K562 (cell line): ENCODE data around the gene CD55. TPM values are rescaled to one million over a fixed set of nuclear protein-coding genes. Genes with fewer than 3 reads are reported as not detected.

Experiments
- CBX2 ChIP-seq: fragments of 200-600 bp; sonication (generic); IDR thresholded peaks from one replicate; pipeline ENCODE4 v1.6.1; 2012; ENCODE audit warnings: mild to moderate bottlenecking, low read length, inconsistent platforms; ENCODE audit not compliant: insufficient read depth, poor library complexity, severe bottlenecking
- FOXJ2 ChIP-seq: fragments of 200-800 bp; sonication (Bioruptor generic); IDR thresholded peaks from 2 replicates; pipeline ENCODE4 v1.6.1; 2016; ENCODE audit warnings: missing genetic modification characterization, missing compliant biosample characterization
- HNRNPH1 ChIP-seq: fragments of 200-400 bp; formaldehyde crosslinking; optimal IDR thresholded peaks from 2 replicates; pipeline ENCODE3; 2017; ENCODE audit warnings: low read depth, mild to moderate bottlenecking, low read length, moderate library complexity
- KAT7 ChIP-seq: sonication (generic); formaldehyde crosslinking; IDR thresholded peaks from 2 replicates; pipeline ENCODE4 v1.8.0; 2022; ENCODE audit warnings: missing genetic modification reagents, mild to moderate bottlenecking, borderline replicate concordance
- ZNF263 ChIP-seq: sonication (generic); formaldehyde crosslinking; IDR thresholded peaks from 2 replicates; pipeline ENCODE4 v1.8.0; 2022; ENCODE audit warnings: mild to moderate bottlenecking, missing genetic modification reagents, borderline replicate concordance
- polyA plus RNA-seq, 8 experiments: library from polyadenylated mRNA; depleted of rRNA in 4 of 8; stranded (reverse) in 5 of 8; unstranded in 3 of 8; fragments of >200 nt; fragmentation: Nextera tagmentation in 2 of 8; fragmentation: Illumina TruSeq in 1 of 8; extraction: Ambion mirVana in 2 of 8; extraction: Trizol in 1 of 8; gene quantifications; 2 replicates each; pipeline versions ENCODE4 v1.2.1 to v1.2.3, GENCODE V29; 2011 to 2014; ENCODE audit warnings: inconsistent platforms in 1 of 8, missing spikeins in 1 of 8
- total RNA-seq, 7 experiments: library from RNA; depleted of rRNA in 6 of 7; stranded (reverse); fragments of >200 nt in 6 of 7; fragmentation: Illumina TruSeq in 2 of 7; extraction: Trizol in 2 of 7; gene quantifications; 2 replicates each; pipeline versions ENCODE4 v1.2.1 to v1.2.3, GENCODE V29; 2011 to 2021; ENCODE audit warnings: low replicate concordance in 1 of 7
- TF ChIP-seq, protein P1 (sequence below): fragments of 200-800 bp; sonication (Bioruptor generic); IDR thresholded peaks from 2 replicates; pipeline ENCODE4 v1.6.1; 2016; ENCODE audit warnings: missing genetic modification characterization, missing compliant biosample characterization
- TF ChIP-seq, protein P2 (sequence below): fragments of 150-350 bp; IDR thresholded peaks from 2 replicates; pipeline ENCODE4 v1.6.1; 2014; ENCODE audit warnings: low read depth, mild to moderate bottlenecking, low read length, borderline replicate concordance
- TF ChIP-seq, protein P3 (sequence below), 3 experiments: IDR thresholded peaks in 2 of 3; conservative IDR thresholded peaks in 1 of 3; 2 replicates each; pipeline ENCODE4 v1.5.1; 2011 to 2012; ENCODE audit warnings: low read length in 3 of 3, mild to moderate bottlenecking in 3 of 3, control low read depth in 2 of 3, improper control_type of control experiment in 1 of 3, inconsistent platforms in 1 of 3, low read depth in 1 of 3, mixed read lengths in 1 of 3, moderate library complexity in 1 of 3; ENCODE audit not compliant: insufficient read depth in 2 of 3
- TF ChIP-seq, protein P4 (sequence below): fragments of 250-450 bp; sonication (Bioruptor Pico); IDR thresholded peaks from 2 replicates; pipeline ENCODE4 v1.9.0; 2021; ENCODE audit warnings: mild to moderate bottlenecking, inconsistent platforms
- TF ChIP-seq, protein P5 (sequence below): sonication (generic); formaldehyde crosslinking; IDR thresholded peaks from 2 replicates; pipeline ENCODE4 v1.8.1; 2022; ENCODE audit warnings: missing genetic modification reagents

Gene CD55
- total and polyA plus RNA-seq, 9 of the 15 experiments (the other 6 are each of a cell fraction or from before 2014, with no cell fraction given) = 17.7 to 150 (median 97.0) TPM

DNA sequence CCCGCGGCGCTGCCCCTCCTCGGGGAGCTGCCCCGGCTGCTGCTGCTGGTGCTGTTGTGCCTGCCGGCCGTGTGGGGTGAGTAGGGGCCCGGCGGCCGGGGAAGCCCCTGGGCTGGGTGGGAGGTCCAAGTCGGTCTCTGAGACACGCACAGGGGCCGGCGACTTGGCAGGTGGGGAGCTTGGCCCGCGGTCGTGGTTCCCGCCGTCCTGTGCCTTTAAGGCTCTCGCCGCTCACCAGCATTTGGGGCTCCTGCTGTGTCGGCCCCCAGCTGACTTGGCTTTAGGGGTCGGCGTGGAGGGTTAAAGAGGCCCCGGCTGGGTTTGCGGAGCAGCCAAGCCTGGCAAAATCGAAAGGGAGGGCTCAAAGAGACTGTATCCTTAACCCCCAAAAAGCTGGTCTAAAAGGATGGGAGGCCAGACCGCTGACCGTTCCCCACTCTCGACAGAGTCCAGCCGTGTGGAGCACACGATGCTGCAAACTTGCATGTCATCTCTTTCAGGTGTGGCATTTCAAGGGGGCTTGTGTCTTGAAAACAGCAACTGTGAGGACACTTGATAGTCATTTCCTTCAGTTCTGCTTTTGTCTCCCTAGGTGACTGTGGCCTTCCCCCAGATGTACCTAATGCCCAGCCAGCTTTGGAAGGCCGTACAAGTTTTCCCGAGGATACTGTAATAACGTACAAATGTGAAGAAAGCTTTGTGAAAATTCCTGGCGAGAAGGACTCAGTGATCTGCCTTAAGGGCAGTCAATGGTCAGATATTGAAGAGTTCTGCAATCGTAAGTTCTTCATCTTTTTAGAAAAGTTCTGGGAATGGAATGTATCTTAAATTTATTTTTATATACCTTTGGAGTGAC, 540 bp downstream of the CD55 start (continued):
- TF ChIP-seq, protein P1, sequence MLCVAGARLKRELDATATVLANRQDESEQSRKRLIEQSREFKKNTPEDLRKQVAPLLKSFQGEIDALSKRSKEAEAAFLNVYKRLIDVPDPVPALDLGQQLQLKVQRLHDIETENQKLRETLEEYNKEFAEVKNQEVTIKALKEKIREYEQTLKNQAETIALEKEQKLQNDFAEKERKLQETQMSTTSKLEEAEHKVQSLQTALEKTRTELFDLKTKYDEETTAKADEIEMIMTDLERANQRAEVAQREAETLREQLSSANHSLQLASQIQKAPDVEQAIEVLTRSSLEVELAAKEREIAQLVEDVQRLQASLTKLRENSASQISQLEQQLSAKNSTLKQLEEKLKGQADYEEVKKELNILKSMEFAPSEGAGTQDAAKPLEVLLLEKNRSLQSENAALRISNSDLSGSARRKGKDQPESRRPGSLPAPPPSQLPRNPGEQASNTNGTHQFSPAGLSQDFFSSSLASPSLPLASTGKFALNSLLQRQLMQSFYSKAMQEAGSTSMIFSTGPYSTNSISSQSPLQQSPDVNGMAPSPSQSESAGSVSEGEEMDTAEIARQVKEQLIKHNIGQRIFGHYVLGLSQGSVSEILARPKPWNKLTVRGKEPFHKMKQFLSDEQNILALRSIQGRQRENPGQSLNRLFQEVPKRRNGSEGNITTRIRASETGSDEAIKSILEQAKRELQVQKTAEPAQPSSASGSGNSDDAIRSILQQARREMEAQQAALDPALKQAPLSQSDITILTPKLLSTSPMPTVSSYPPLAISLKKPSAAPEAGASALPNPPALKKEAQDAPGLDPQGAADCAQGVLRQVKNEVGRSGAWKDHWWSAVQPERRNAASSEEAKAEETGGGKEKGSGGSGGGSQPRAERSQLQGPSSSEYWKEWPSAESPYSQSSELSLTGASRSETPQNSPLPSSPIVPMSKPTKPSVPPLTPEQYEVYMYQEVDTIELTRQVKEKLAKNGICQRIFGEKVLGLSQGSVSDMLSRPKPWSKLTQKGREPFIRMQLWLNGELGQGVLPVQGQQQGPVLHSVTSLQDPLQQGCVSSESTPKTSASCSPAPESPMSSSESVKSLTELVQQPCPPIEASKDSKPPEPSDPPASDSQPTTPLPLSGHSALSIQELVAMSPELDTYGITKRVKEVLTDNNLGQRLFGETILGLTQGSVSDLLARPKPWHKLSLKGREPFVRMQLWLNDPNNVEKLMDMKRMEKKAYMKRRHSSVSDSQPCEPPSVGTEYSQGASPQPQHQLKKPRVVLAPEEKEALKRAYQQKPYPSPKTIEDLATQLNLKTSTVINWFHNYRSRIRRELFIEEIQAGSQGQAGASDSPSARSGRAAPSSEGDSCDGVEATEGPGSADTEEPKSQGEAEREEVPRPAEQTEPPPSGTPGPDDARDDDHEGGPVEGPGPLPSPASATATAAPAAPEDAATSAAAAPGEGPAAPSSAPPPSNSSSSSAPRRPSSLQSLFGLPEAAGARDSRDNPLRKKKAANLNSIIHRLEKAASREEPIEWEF (CRISPR knock-in tag) = no peak
- no peak for TF ChIP-seq CBX2
- TF ChIP-seq, protein P2, sequence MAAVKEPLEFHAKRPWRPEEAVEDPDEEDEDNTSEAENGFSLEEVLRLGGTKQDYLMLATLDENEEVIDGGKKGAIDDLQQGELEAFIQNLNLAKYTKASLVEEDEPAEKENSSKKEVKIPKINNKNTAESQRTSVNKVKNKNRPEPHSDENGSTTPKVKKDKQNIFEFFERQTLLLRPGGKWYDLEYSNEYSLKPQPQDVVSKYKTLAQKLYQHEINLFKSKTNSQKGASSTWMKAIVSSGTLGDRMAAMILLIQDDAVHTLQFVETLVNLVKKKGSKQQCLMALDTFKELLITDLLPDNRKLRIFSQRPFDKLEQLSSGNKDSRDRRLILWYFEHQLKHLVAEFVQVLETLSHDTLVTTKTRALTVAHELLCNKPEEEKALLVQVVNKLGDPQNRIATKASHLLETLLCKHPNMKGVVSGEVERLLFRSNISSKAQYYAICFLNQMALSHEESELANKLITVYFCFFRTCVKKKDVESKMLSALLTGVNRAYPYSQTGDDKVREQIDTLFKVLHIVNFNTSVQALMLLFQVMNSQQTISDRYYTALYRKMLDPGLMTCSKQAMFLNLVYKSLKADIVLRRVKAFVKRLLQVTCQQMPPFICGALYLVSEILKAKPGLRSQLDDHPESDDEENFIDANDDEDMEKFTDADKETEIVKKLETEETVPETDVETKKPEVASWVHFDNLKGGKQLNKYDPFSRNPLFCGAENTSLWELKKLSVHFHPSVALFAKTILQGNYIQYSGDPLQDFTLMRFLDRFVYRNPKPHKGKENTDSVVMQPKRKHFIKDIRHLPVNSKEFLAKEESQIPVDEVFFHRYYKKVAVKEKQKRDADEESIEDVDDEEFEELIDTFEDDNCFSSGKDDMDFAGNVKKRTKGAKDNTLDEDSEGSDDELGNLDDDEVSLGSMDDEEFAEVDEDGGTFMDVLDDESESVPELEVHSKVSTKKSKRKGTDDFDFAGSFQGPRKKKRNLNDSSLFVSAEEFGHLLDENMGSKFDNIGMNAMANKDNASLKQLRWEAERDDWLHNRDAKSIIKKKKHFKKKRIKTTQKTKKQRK = no peak
- TF ChIP-seq, protein P3, sequence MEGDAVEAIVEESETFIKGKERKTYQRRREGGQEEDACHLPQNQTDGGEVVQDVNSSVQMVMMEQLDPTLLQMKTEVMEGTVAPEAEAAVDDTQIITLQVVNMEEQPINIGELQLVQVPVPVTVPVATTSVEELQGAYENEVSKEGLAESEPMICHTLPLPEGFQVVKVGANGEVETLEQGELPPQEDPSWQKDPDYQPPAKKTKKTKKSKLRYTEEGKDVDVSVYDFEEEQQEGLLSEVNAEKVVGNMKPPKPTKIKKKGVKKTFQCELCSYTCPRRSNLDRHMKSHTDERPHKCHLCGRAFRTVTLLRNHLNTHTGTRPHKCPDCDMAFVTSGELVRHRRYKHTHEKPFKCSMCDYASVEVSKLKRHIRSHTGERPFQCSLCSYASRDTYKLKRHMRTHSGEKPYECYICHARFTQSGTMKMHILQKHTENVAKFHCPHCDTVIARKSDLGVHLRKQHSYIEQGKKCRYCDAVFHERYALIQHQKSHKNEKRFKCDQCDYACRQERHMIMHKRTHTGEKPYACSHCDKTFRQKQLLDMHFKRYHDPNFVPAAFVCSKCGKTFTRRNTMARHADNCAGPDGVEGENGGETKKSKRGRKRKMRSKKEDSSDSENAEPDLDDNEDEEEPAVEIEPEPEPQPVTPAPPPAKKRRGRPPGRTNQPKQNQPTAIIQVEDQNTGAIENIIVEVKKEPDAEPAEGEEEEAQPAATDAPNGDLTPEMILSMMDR (IDR thresholded peaks at IDR 0.05 in 2 of 3, conservative IDR thresholded peaks at IDR 0.05 in 1 of 3; ENCODE audit: insufficient read depth in 2 of 3, low read depth in 1 of 3, low read length in 3 of 3) = no peak
- TF ChIP-seq, protein P4, sequence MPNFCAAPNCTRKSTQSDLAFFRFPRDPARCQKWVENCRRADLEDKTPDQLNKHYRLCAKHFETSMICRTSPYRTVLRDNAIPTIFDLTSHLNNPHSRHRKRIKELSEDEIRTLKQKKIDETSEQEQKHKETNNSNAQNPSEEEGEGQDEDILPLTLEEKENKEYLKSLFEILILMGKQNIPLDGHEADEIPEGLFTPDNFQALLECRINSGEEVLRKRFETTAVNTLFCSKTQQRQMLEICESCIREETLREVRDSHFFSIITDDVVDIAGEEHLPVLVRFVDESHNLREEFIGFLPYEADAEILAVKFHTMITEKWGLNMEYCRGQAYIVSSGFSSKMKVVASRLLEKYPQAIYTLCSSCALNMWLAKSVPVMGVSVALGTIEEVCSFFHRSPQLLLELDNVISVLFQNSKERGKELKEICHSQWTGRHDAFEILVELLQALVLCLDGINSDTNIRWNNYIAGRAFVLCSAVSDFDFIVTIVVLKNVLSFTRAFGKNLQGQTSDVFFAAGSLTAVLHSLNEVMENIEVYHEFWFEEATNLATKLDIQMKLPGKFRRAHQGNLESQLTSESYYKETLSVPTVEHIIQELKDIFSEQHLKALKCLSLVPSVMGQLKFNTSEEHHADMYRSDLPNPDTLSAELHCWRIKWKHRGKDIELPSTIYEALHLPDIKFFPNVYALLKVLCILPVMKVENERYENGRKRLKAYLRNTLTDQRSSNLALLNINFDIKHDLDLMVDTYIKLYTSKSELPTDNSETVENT (CRISPR knock-in tag) = no peak; the same call in 1 of the 2 replicates
- peak; percentile 75; the same call in 1 of the 2 replicates for TF ChIP-seq KAT7 (CRISPR knock-in tag)
- no peak for TF ChIP-seq HNRNPH1
- no peak; the same call in 1 of the 2 replicates for TF ChIP-seq ZNF263
- TF ChIP-seq, protein P5, sequence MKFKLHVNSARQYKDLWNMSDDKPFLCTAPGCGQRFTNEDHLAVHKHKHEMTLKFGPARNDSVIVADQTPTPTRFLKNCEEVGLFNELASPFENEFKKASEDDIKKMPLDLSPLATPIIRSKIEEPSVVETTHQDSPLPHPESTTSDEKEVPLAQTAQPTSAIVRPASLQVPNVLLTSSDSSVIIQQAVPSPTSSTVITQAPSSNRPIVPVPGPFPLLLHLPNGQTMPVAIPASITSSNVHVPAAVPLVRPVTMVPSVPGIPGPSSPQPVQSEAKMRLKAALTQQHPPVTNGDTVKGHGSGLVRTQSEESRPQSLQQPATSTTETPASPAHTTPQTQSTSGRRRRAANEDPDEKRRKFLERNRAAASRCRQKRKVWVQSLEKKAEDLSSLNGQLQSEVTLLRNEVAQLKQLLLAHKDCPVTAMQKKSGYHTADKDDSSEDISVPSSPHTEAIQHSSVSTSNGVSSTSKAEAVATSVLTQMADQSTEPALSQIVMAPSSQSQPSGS (CRISPR knock-in tag) = no peak
- no peak for TF ChIP-seq FOXJ2 (tag)
